Left ventricle myocardium inferior (tissue), 1 donor: ENCODE measurements around the gene CDH4. TPM values are rescaled to one million over a fixed set of nuclear protein-coding genes. Genes with fewer than 3 reads are reported as not detected.

Source experiments
- DNase-seq: peaks from one replicate; pipeline ENCODE4 v3.0.0-alpha.2; 2020
- H3K27ac ChIP-seq: fragments of 200-600 bp; replicated peaks from 2 replicates; pipeline ENCODE4 v1.8.0; 2021
- H3K27me3 ChIP-seq: fragments of 200-600 bp; 2 replicates; pipeline ENCODE4 v1.8.0; 2021; ENCODE audit warnings: low read depth
- H3K36me3 ChIP-seq: fragments of 200-600 bp; 2 replicates; pipeline ENCODE4 v1.8.0; 2021
- H3K4me1 ChIP-seq: fragments of 200-600 bp; 2 replicates; pipeline ENCODE4 v1.8.0; 2021
- H3K4me3 ChIP-seq: fragments of 200-600 bp; 2 replicates; pipeline ENCODE4 v1.8.0; 2021; ENCODE audit warnings: mild to moderate bottlenecking, moderate library complexity
- H3K9me3 ChIP-seq: fragments of 200-600 bp; replicated peaks from 2 replicates; pipeline ENCODE4 v1.8.0; 2021
- intact Hi-C: fragments of 100-400 bp; cut with micrococcal nuclease; formaldehyde crosslinking; loops from one replicate; pipeline ENCODE4 v1.11.0; 2022
- total RNA-seq: library from RNA; stranded (reverse); fragmentation: NEBNext Ultra II Directional; extraction: Animal tissue kit (Norgen Biotek cat#: 25700); gene quantifications from one replicate; pipeline ENCODE4 v1.2.1, GENCODE V29; 2021
- TF ChIP-seq, protein P1 (sequence below): fragments of 200-600 bp; IDR thresholded peaks from 2 replicates; pipeline ENCODE4 v1.8.0; 2021; ENCODE audit warnings: antibody characterized with exemption, mild to moderate bottlenecking, borderline replicate concordance
- donor health status: DM: no; HTN: yes; CAD: no; lungs with severe emphysema.

The CDH4 gene
- total RNA-seq, 1 donor from 2014 or later: 0.05 TPM

DNA sequence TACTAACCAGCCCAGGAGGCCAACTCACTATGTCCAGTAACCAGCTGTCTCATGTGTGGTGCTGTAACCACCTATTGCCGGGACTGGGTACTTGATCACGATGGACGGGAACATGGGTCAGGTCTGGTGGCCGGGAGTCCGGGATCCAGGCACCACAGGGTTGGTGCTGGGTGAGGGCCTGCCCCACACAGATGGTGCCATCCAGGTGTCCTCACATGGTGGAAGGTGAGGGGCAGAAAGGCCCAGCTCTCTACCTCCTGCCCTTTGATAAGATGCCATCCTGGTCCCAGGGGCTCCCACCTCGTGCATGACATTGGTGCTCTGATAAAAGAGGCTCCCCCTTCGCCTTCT, 697.3 kb downstream of the CDH4 start:
- Histone ChIP-seq H3K27me3 (peaks cover 29% of the 10 kb centered on the region), H3K27ac (no peak overlapping the region), H3K9me3 (no peaks in the 10 kb centered on the region), H3K4me3 (no peak overlapping the region), H3K4me1 (no peaks in the 10 kb centered on the region), H3K36me3 (no peaks in the 10 kb centered on the region)
- no peak for DNase-seq
- intact Hi-C loops: no loop called here
- TF ChIP-seq, protein P1, sequence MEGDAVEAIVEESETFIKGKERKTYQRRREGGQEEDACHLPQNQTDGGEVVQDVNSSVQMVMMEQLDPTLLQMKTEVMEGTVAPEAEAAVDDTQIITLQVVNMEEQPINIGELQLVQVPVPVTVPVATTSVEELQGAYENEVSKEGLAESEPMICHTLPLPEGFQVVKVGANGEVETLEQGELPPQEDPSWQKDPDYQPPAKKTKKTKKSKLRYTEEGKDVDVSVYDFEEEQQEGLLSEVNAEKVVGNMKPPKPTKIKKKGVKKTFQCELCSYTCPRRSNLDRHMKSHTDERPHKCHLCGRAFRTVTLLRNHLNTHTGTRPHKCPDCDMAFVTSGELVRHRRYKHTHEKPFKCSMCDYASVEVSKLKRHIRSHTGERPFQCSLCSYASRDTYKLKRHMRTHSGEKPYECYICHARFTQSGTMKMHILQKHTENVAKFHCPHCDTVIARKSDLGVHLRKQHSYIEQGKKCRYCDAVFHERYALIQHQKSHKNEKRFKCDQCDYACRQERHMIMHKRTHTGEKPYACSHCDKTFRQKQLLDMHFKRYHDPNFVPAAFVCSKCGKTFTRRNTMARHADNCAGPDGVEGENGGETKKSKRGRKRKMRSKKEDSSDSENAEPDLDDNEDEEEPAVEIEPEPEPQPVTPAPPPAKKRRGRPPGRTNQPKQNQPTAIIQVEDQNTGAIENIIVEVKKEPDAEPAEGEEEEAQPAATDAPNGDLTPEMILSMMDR: no peak

DNA sequence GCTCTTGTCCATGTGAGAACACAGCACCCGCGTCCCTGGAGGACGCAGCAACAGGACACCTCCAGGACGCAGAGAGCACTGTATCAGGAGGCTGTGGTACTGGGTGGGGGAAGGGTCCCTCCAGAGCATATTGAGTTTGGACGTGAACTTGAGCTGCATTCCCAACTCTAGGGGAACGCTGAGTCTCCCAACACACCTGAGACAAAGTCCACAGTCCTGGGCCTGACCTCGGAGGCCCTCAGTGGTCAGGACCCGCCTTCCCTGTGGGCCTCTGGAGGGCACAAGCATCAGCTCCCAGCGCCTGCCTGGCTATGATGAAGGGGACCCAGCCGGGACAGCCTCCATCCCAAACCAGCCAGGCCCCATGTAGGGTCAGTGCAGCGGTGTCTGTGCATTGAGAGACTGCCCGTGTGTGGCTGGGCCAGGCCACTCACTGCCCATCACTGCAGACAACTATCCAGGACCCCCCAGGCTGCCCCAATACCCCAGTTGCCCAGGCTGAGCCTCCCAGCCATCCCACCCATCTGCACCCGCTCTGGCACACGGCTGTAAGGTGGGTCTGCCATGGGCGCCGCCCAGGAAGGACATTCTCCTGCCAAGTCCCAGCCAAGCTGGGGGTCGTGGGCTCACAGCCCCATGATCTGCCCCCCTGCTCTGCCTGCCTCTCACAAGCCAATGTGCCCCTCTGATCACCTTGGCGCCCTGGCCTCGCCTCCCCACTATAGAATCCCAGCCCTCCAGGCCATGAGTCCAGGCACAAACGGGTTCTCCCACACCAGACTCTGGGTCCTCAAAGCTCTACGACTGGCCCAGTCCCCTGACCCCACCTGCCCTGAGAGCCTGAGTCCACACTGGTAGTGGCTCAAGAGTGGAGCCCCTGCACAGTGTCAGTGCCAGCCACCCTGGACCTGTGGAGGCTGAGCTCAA, 697.9 kb downstream of the CDH4 start:
- H3K36me3 ChIP-seq: no peaks in the 10 kb centered on the region
- peak; percentile 4 for DNase-seq
- TF ChIP-seq, protein P1: no peak
- H3K4me3 ChIP-seq: no peak overlapping the region
- no peaks in the 10 kb centered on the region for H3K4me1 ChIP-seq
- H3K9me3 ChIP-seq: no peaks in the 10 kb centered on the region
- intact Hi-C loops: no loop called here
- no peak overlapping the region for H3K27ac ChIP-seq
- peaks cover 35% of the 10 kb centered on the region for H3K27me3 ChIP-seq

DNA sequence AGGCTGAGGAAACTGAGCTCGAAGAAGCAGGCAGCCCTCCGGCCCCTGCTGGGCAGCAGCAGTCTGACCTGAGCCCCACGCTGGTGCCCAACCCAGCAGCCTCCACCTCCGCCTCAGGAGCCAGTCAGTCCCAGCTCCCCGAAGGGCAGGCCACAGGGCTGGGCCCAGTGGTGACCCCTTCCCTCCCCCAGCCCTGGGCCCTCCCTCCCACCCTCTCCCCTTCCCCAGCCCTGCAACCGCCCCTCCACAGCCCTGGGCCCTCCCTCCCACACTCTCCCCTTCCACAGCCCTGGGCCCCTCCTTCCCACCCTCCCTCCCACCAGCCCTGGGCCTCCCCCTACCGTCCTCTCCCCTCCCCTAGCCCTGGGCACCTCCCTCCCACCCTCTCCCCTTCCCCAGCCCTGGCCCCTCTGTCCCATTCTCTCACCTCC, 698.6 kb downstream of the CDH4 start:
- no peaks in the 10 kb centered on the region for H3K4me1 ChIP-seq
- no peaks in the 10 kb centered on the region for H3K9me3 ChIP-seq
- intact Hi-C loops: no loop called here
- H3K27me3 ChIP-seq: peaks cover 35% of the 10 kb centered on the region
- DNase-seq: no peak
- TF ChIP-seq, protein P1: no peak
- H3K27ac ChIP-seq: no peak overlapping the region
- H3K36me3 ChIP-seq: no peaks in the 10 kb centered on the region
- no peak overlapping the region for H3K4me3 ChIP-seq

DNA sequence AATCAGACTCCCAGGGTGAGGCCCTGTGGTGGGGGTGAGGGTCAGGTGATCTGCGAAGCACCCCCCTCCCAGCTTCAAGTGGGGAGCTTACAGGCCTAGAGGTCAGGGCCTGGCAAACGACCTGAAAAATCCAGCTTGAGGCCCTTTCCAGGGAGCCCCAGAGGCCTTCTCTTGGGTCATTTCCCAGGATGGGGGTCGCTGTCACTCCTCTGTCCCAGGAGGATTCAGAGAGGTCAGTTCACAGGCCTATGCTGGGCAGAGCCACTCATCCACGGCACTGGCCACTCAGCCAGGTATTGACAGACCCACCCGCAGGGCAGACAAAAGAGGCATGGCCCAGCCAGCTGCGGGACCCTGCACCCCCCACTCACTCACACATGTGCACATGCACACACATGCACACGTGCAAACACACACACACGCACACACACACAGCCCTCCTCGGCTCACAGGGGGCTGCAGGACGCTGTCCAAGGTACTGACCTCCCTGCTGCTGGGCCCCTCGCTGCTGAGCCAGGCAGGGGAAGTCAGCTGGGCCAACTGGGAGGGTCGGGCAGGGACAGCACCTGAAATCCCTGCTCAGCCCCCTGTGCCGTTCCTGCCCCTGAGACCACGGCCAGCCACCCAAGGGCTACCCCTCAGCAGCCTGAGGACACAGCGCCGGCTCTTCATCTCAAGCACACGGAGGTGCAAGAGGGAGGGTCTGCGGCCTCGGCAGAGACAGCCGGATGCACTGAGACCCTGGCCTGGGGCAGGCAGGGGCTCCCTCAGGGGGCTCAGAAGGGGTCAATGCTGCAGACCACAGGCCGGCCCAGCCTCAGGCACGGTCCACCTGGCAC, 699.9 kb downstream of the CDH4 start:
- TF ChIP-seq, protein P1: no peak
- H3K27ac ChIP-seq: no peak overlapping the region
- intact Hi-C loops: no loop called here
- no peak overlapping the region for H3K4me3 ChIP-seq
- no peak for DNase-seq
- no peaks in the 10 kb centered on the region for H3K4me1 ChIP-seq
- H3K36me3 ChIP-seq: no peaks in the 10 kb centered on the region
- H3K27me3 ChIP-seq: peaks cover 35% of the 10 kb centered on the region
- no peaks in the 10 kb centered on the region for H3K9me3 ChIP-seq

DNA sequence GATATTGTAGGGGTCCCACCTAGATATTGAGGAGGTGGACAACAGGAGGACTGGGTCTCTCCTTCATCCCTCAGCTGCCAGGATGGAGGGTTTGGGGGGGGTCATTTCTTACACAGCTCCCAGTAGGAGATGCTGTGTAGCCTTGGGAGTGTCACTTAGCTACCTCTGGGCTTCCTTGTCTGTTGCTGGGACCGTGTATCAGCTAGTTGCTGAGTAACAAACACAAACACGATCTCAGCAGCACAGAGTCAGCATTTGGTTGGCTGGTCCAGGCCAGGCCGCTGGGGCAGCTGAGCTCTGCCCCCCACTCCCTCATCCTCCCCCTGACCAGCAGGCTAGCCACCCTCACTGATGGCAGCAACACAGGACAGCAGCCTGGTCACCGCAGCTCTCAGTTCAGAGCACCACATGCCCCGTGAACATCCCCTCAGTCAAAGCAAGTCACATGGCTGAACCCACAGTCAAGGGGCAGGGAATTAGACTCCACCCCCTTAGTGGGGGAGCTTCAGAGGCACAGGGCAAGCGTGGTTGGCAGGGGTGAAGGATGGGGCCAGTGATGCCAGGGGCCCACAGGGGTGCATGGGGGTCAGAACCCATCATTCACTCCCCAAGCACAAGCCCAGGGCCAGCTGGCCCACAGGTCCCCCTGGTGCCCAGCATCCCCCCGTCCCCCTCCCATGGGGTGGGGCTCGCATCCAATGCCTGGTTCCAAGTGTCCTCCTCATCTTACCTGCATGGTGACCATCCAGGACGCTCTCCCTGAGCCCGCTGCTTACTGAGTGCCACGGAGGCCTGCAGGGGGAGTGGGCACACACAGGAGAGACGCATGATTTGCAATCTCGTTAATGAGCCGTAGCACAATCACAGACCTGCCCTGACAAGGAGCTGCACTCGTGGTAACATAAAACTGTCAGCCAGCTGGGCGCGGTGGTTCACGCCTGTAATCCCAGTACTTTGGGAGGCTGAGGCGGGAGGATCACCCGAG, 701.3 kb downstream of the CDH4 start:
- H3K27me3 ChIP-seq: peaks cover 35% of the 10 kb centered on the region
- no peak overlapping the region for H3K4me3 ChIP-seq
- TF ChIP-seq, protein P1: no peak
- intact Hi-C loops: no loop called here
- H3K36me3 ChIP-seq: no peaks in the 10 kb centered on the region
- H3K27ac ChIP-seq: no peak overlapping the region
- no peaks in the 10 kb centered on the region for H3K4me1 ChIP-seq
- DNase-seq: no peak
- no peaks in the 10 kb centered on the region for H3K9me3 ChIP-seq
